Activated naive CD8-positive, alpha-beta T cell treated with anti-CD3 and anti-CD28 coated beads, Interleukin-2, amount 50 U/mL, for 24 hours (primary cell): ENCODE measurements around the gene KRT74.

Experiments
- ATAC-seq: fragments of 150-1000 bp; cut with Tn5 transposase; one replicate; pipeline ENCODE4 v1.10.0; 2021
- DNase-seq: peaks from one replicate; pipeline ENCODE4 v3.0.0; 2021
- H3K27ac Mint-ChIP-seq: one replicate; pipeline ENCODE4 v1.8.0; 2021; ENCODE audit warnings: mild to moderate bottlenecking, mixed read lengths
- H3K27me3 Mint-ChIP-seq: one replicate; pipeline ENCODE4 v1.8.0; 2021; ENCODE audit warnings: mixed read lengths
- H3K36me3 Mint-ChIP-seq: one replicate; pipeline ENCODE4 v1.8.0; 2021; ENCODE audit warnings: low read depth, mixed read lengths
- H3K4me1 Mint-ChIP-seq: one replicate; pipeline ENCODE4 v1.8.0; 2021; ENCODE audit warnings: mixed read lengths
- H3K4me3 Mint-ChIP-seq: one replicate; pipeline ENCODE4 v1.8.0; 2021; ENCODE audit warnings: mild to moderate bottlenecking, moderate library complexity, mixed read lengths
- H3K9me3 Mint-ChIP-seq: one replicate; pipeline ENCODE4 v1.8.0; 2021; ENCODE audit warnings: mixed read lengths

KRT74 gene

GRCh38 chr12:52570511-52570910 lies 3.1 kb downstream of the KRT74 start:
- DNase-seq (no peak), ATAC-seq (no peak)
- Mint-ChIP-seq H3K9me3 (no peaks in the 10 kb centered on the region), H3K27ac (no peak overlapping the region), H3K36me3 (no peaks in the 10 kb centered on the region), H3K27me3 (peaks cover 6% of the 10 kb centered on the region), H3K4me1 (peaks cover 4% of the 10 kb centered on the region), H3K4me3 (no peak overlapping the region)

GRCh38 chr12:52568111-52568510 lies 5.5 kb downstream of the KRT74 start:
- Mint-ChIP-seq H3K27me3 (peaks cover 9% of the 10 kb centered on the region), H3K9me3 (no peaks in the 10 kb centered on the region), H3K36me3 (no peaks in the 10 kb centered on the region), H3K4me1 (peaks cover 4% of the 10 kb centered on the region), H3K27ac (no peak overlapping the region), H3K4me3 (no peak overlapping the region)
- no peak for DNase-seq
- no peak for ATAC-seq

DNA sequence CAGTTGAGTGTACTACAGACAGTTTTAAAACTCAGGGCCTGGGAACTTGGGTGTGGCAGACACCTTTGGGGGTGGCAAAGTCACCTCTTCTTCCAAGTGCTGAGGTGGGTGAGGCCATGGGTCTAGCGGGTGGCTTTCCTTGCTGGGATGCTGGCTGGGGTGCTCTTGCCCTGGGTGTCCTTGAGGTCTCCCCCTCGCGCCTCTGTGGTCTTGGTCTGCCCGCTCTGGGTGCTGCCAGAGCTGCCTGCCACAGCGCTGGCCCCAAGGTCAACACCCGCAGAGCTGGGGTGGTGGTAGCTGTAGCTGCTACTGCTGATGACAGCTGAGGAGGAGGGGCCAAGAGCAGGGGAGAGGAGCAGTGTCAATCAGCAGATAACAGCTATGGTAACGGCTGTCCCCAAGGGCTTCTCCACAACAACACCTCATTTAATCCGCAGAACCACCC lies 6.8 kb downstream of the KRT74 start:
- H3K4me1 Mint-ChIP-seq = peaks cover 4% of the 10 kb centered on the region
- no peaks in the 10 kb centered on the region for H3K9me3 Mint-ChIP-seq
- ATAC-seq (no peak), DNase-seq (peak; percentile 6)
- no peak overlapping the region for H3K4me3 Mint-ChIP-seq
- no peak overlapping the region for H3K27ac Mint-ChIP-seq
- peaks cover 7% of the 10 kb centered on the region for H3K27me3 Mint-ChIP-seq
- H3K36me3 Mint-ChIP-seq = no peaks in the 10 kb centered on the region

GRCh38 chr12:52564582-52564981 lies 9.1 kb downstream of the KRT74 start:
- Mint-ChIP-seq H3K27ac (no peak overlapping the region), H3K4me3 (no peak overlapping the region), H3K4me1 (peaks cover 4% of the 10 kb centered on the region), H3K9me3 (no peaks in the 10 kb centered on the region), H3K27me3 (peaks cover 17% of the 10 kb centered on the region), H3K36me3 (no peaks in the 10 kb centered on the region)
- DNase-seq = no peak
- no peak for ATAC-seq

DNA sequence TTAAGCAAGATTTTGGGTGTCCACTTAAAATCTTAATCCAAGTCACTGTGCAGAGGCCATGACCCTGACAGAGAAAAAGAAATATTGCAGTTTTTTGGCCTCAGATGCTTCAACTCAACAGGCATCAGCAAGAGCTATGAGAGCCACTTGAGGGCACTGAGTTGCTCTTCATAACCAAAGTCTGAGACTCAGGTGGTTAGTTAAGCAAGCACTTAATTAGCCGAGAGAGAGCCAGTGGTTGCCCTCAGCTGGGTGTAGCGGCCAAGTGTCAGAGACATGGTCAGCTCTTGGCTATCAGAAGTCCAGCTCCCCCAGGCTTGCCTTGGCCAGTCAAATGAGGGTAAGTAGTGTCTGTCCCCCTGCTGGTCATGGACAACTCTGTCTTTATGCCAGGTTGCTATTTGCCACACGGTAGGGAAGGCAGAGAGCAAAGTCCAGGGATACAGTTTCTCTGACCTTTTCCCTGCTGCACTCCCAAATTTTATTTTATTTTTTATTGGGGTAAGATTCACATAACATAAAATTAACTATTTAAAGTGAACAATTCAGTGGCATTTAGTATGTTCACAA lies 11.7 kb downstream of the KRT74 start:
- H3K36me3 Mint-ChIP-seq = no peaks in the 10 kb centered on the region
- peaks cover 17% of the 10 kb centered on the region for H3K27me3 Mint-ChIP-seq
- DNase-seq (no peak), ATAC-seq (no peak)
- H3K4me1 Mint-ChIP-seq = peaks cover 5% of the 10 kb centered on the region
- H3K4me3 Mint-ChIP-seq = no peak overlapping the region
- H3K27ac Mint-ChIP-seq = no peak overlapping the region
- no peaks in the 10 kb centered on the region for H3K9me3 Mint-ChIP-seq

- Mint-ChIP-seq H3K36me3 (no peaks in the 10 kb centered on the region), H3K9me3 (no peaks in the 10 kb centered on the region), H3K4me3 (no peak overlapping the region), H3K4me1 (peaks cover 5% of the 10 kb centered on the region), H3K27ac (no peak overlapping the region), H3K27me3 (peaks cover 13% of the 10 kb centered on the region)
- ATAC-seq = no peak
- DNase-seq = no peak
Measured at GRCh38 chr12:52559979-52560378, 13.7 kb downstream of the KRT74 start.

GRCh38 chr12:52558781-52559445 lies 14.7 kb downstream of the KRT74 start:
- H3K4me3 Mint-ChIP-seq = no peak overlapping the region
- no peak overlapping the region for H3K27ac Mint-ChIP-seq
- DNase-seq = no peak
- H3K36me3 Mint-ChIP-seq = no peaks in the 10 kb centered on the region
- H3K27me3 Mint-ChIP-seq = peaks cover 15% of the 10 kb centered on the region
- no peak for ATAC-seq
- H3K4me1 Mint-ChIP-seq = peaks cover 5% of the 10 kb centered on the region
- H3K9me3 Mint-ChIP-seq = no peaks in the 10 kb centered on the region

DNA sequence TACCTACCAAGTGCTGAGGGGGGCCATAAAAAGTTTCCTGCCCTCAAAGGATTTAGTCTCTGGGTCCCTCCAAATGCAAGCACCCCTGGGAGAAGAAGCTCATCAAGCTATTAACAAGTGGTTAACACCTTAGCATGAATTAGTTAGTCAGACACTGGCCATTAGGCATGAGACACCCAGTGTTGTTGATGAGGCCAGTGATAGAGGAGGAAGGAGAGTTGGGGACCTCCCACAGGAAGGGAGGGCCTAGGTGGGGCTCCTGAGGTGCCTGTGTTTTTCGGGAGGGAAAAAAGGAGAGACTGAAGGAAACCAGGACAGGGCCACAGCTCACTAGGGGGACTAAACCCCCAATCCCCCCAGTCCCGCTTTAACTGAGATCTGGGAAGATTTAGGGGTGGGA lies 16.2 kb downstream of the KRT74 start:
- no peak overlapping the region for H3K27ac Mint-ChIP-seq
- H3K27me3 Mint-ChIP-seq = peaks cover 15% of the 10 kb centered on the region

GRCh38 chr12:52555577-52555976 lies 18.1 kb downstream of the KRT74 start:
- H3K27ac Mint-ChIP-seq = no peak overlapping the region
- peaks cover 8% of the 10 kb centered on the region for H3K27me3 Mint-ChIP-seq
- no peaks in the 10 kb centered on the region for H3K9me3 Mint-ChIP-seq
- DNase-seq (no peak), ATAC-seq (no peak)
- H3K4me3 Mint-ChIP-seq = no peak overlapping the region
- peaks cover 5% of the 10 kb centered on the region for H3K4me1 Mint-ChIP-seq
- H3K36me3 Mint-ChIP-seq = no peaks in the 10 kb centered on the region

More for the DNA sequence above, 16.2 kb downstream of the KRT74 start:
- ATAC-seq (no peak), DNase-seq (no peak)
- no peak overlapping the region for H3K4me3 Mint-ChIP-seq
- H3K4me1 Mint-ChIP-seq = peaks cover 5% of the 10 kb centered on the region
- H3K36me3 Mint-ChIP-seq = no peaks in the 10 kb centered on the region
- no peaks in the 10 kb centered on the region for H3K9me3 Mint-ChIP-seq

- DNase-seq = no peak
- H3K4me3 Mint-ChIP-seq = no peak within 1 kb of the TSS
- H3K27me3 Mint-ChIP-seq = peaks cover 2% of the 10 kb centered on the region
- H3K27ac Mint-ChIP-seq = no peak within 1 kb of the TSS
- peaks cover 2% of the 10 kb centered on the region for H3K4me1 Mint-ChIP-seq
- H3K9me3 Mint-ChIP-seq = no peaks in the 10 kb centered on the region
- no peaks in the 10 kb centered on the region for H3K36me3 Mint-ChIP-seq
- no peak for ATAC-seq
Measured at GRCh38 chr12:52552681-52553195, 20.9 kb downstream of the KRT74 start, which contains the start of gene KRT71. Gene KRT71 (minus strand): TSS chr12:52553145. CDS start chr12:52553077, 68 bp downstream.

DNA sequence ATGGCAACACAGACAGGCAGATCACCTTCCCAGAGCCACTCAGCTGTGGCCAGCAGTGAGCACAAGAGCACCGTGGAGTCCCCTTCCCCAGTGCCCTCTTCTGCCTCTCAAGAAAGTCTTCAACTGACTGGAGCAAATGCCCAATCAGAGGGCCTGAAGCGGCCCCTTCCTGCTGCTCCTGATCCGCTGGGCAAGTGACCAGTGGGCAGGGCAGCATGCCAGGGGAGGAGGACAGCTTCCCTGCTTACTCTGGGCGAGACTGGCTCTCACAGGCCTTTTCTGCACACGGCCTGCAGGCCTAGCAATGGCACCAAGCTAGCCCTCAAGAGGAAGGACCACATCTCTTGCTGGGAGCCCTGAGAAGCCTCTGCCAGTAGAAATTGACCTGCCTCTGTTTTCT lies 21.6 kb downstream of the KRT74 start:
- Mint-ChIP-seq H3K36me3 (no peaks in the 10 kb centered on the region), H3K9me3 (no peaks in the 10 kb centered on the region), H3K4me3 (no peak overlapping the region), H3K27ac (no peak overlapping the region), H3K27me3 (peaks cover 2% of the 10 kb centered on the region), H3K4me1 (no peaks in the 10 kb centered on the region)
- ATAC-seq = no peak
- DNase-seq = no peak

- DNase-seq (no peak), ATAC-seq (no peak)
- Mint-ChIP-seq H3K27ac (no peak overlapping the region), H3K9me3 (no peaks in the 10 kb centered on the region), H3K36me3 (no peaks in the 10 kb centered on the region), H3K27me3 (peaks cover 2% of the 10 kb centered on the region), H3K4me1 (no peaks in the 10 kb centered on the region), H3K4me3 (no peak overlapping the region)
Measured at GRCh38 chr12:52551216-52551865, 22.3 kb downstream of the KRT74 start.

DNA sequence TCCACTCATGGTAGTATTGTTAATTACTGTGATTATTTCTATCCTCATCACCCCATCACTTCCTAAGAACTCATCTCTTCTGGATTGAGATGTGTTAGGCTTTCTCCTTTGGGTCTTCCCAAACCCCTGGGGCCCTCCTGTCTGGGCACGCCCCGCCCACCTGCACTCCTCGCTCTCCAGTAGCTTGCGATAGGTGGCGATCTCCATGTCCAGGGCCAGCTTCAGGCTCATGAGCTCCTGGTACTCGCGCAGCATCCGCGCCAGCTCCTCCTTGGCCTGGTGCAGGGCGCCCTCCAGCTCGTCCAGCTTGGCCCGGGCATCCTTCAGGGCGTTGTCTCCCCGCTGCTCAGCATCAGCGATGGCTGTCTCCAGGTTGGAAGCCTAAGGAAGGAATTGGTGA lies 27.5 kb downstream of the KRT74 start:
- DNase-seq (no peak), ATAC-seq (no peak)
- H3K4me1 Mint-ChIP-seq = peaks cover 6% of the 10 kb centered on the region
- no peak overlapping the region for H3K4me3 Mint-ChIP-seq
- H3K9me3 Mint-ChIP-seq = no peaks in the 10 kb centered on the region
- H3K27me3 Mint-ChIP-seq = no peaks in the 10 kb centered on the region
- H3K36me3 Mint-ChIP-seq = no peaks in the 10 kb centered on the region
- H3K27ac Mint-ChIP-seq = no peak overlapping the region

- ATAC-seq = no peak
- no peaks in the 10 kb centered on the region for H3K27me3 Mint-ChIP-seq
- H3K27ac Mint-ChIP-seq = no peak overlapping the region
Measured at GRCh38 chr12:52543985-52544883, 29.4 kb downstream of the KRT74 start.

More at GRCh38 chr12:52543985-52544883, 29.4 kb downstream of the KRT74 start:
- DNase-seq = no peak
- Mint-ChIP-seq H3K9me3 (no peaks in the 10 kb centered on the region), H3K4me3 (no peak overlapping the region), H3K4me1 (peaks cover 6% of the 10 kb centered on the region), H3K36me3 (no peaks in the 10 kb centered on the region)
